Measurements from ENCODE around the gene CYB5RL. TPM values are rescaled to one million over a fixed set of nuclear protein-coding genes. Genes with fewer than 3 reads are reported as not detected.

The CYB5RL gene
- total RNA-seq, 2 donors from 2014 or later: 8.2 to 11.0 TPM

DNA sequence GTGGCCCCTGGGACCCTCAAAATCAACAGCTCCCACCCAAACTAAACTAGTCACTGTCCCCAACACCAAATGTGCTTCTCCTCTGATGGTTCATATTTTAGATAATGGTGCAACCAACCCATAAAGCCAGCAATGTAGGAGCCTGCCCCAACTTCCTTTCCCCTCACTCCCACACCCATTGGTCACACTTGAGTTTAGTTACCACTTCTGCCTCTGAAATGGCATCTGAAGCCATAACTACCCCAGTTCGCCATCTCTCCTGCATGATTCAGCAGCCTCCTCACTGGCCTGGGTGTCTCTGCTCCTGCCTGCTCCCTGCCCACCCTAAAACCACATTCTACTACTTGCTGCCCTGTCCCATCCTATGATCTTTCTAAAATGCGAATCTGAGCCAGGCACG is 43.6 kb downstream of the CYB5RL start:
- Histone ChIP-seq H3K27ac (ENCODE audit: low read depth, low read length) (no peak overlapping the region), H3K27me3 (ENCODE audit: control insufficient read depth, insufficient read depth, low read length, poor library complexity, severe bottlenecking) (no peaks in the 10 kb centered on the region), H3K36me3 (ENCODE audit: control insufficient read depth, insufficient read depth, low read length) (no peaks in the 10 kb centered on the region), H3K4me1 (ENCODE audit: control insufficient read depth, insufficient read depth, low read length) (no peaks in the 10 kb centered on the region), H3K9me3 (ENCODE audit: control insufficient read depth, low read length) (no peaks in the 10 kb centered on the region), H3K9ac (ENCODE audit: extremely low read depth, low read length, poor library complexity, severe bottlenecking) (no peak overlapping the region), H3K4me3 (ENCODE audit: low read length) (no peak overlapping the region)
- no peak for DNase-seq
- no peaks in the 10 kb centered on the region for H3K9me3 Mint-ChIP-seq
- no peak overlapping the region for H3K4me3 Mint-ChIP-seq
- H3K27me3 Mint-ChIP-seq (ENCODE audit: insufficient read depth): peaks cover 2% of the 10 kb centered on the region
- H3K4me1 Mint-ChIP-seq: peaks cover 13% of the 10 kb centered on the region
- WGBS, 2 experiments (ENCODE audit: insufficient coverage in 1 of 2, insufficient read length in 1 of 2): 82 to 93% methylated on average over 3 of the region's 3 CpGs
- no peak overlapping the region for H3K27ac Mint-ChIP-seq
- TF ChIP-seq, protein P1, sequence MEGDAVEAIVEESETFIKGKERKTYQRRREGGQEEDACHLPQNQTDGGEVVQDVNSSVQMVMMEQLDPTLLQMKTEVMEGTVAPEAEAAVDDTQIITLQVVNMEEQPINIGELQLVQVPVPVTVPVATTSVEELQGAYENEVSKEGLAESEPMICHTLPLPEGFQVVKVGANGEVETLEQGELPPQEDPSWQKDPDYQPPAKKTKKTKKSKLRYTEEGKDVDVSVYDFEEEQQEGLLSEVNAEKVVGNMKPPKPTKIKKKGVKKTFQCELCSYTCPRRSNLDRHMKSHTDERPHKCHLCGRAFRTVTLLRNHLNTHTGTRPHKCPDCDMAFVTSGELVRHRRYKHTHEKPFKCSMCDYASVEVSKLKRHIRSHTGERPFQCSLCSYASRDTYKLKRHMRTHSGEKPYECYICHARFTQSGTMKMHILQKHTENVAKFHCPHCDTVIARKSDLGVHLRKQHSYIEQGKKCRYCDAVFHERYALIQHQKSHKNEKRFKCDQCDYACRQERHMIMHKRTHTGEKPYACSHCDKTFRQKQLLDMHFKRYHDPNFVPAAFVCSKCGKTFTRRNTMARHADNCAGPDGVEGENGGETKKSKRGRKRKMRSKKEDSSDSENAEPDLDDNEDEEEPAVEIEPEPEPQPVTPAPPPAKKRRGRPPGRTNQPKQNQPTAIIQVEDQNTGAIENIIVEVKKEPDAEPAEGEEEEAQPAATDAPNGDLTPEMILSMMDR (conservative IDR thresholded peaks at IDR 0.05): no peak
- no peaks in the 10 kb centered on the region for H3K36me3 Mint-ChIP-seq (ENCODE audit: low read depth)

DNA sequence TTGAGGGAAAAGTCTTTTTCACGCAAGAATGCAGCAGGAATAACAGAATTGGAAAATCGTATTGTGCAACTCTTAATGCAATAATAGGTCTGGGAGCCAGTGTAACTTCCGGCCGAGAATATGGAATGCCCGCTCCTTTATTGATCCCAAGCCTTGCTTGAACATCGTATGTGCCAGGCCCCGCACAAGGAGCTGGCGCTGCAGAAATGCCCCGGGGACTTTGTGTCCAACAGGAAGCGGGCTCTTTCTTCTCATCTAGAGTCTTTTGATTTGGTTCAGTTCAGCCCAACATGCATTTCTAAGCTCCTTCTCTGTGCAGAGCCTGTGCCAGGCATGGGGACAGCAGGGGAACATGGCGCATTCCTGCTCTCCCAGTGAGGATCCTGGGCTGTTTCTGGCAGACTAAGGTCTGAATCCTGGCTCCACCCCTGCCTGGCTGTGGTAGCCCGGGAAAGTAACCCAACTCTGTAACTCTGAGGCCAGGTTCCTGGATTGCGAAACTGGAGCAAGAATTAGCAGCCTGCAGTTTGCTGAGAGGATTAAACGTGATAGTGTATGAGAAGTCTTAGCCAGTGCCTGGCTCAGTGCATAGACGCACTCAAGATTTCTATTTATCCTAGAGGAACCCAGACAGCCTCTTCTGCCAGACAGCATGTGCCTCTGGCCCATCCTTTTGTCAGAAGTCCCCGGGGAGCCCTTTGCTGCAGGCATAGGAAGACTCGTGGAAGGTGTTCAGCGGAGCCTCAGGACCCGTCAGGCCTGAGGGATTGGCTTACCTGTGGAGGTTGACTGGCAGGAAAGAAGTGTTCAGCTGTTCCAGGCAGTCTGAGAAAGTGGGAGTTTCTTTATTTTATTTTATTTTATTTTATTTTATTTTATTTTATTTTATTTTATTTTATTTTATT is 46.0 kb downstream of the CYB5RL start:
- H3K9ac ChIP-seq (ENCODE audit: extremely low read depth, low read length, poor library complexity, severe bottlenecking): no peak overlapping the region
- peaks cover 2% of the 10 kb centered on the region for H3K27me3 Mint-ChIP-seq (ENCODE audit: insufficient read depth)
- 81% methylated on average over 17 to 19 of the region's 19 CpGs for WGBS, 2 experiments (ENCODE audit: insufficient coverage in 1 of 2, insufficient read length in 1 of 2)
- H3K36me3 Mint-ChIP-seq (ENCODE audit: low read depth): no peaks in the 10 kb centered on the region
- no peak overlapping the region for H3K27ac ChIP-seq (ENCODE audit: low read depth, low read length)
- H3K4me1 ChIP-seq (ENCODE audit: control insufficient read depth, insufficient read depth, low read length): no peaks in the 10 kb centered on the region
- H3K4me3 ChIP-seq (ENCODE audit: low read length): no peak overlapping the region
- no peak overlapping the region for H3K4me3 Mint-ChIP-seq
- DNase-seq: peak; percentile 86
- H3K4me1 Mint-ChIP-seq: peaks cover 13% of the 10 kb centered on the region
- no peaks in the 10 kb centered on the region for H3K27me3 ChIP-seq (ENCODE audit: control insufficient read depth, insufficient read depth, low read length, poor library complexity, severe bottlenecking)
- no peaks in the 10 kb centered on the region for H3K9me3 Mint-ChIP-seq
- no peaks in the 10 kb centered on the region for H3K36me3 ChIP-seq (ENCODE audit: control insufficient read depth, insufficient read depth, low read length)
- peak overlapping the region; percentile 39 for H3K27ac Mint-ChIP-seq
- no peaks in the 10 kb centered on the region for H3K9me3 ChIP-seq (ENCODE audit: control insufficient read depth, low read length)
- TF ChIP-seq, protein P1 (conservative IDR thresholded peaks at IDR 0.05): no peak

DNA sequence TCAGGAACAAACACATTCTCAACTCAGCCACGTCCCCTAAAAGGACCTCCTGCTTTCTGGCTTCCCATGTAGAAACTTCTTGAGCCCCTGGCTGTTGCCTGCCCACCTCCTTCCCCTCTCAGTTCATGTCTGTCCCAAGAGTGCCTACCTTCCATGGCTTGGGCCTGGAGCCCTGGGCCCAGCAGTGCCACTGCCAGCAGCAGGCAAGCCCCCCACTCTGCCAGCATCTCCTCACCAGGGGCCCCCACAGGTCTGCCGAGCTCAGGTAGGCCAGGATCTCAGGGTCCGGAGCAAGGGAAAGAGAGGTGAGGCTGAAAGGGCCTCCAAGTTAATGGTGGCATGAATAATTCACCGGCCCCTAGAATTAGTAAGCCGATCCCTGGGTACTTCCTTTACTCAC is 47.1 kb downstream of the CYB5RL start, which contains the start of gene CDCP2:
TSS of gene CDCP2 (minus strand) at position 305 of the 400 bp plus-strand sequence. CDS start at position 227, 78 bp downstream.
- peaks cover 2% of the 10 kb centered on the region for H3K27me3 Mint-ChIP-seq (ENCODE audit: insufficient read depth)
- peak within 1 kb of the TSS; percentile 39 for H3K27ac Mint-ChIP-seq
- H3K4me3 Mint-ChIP-seq: no peak within 1 kb of the TSS
- H3K9ac ChIP-seq (ENCODE audit: extremely low read depth, low read length, poor library complexity, severe bottlenecking): no peak within 1 kb of the TSS
- no peak within 1 kb of the TSS for H3K27ac ChIP-seq (ENCODE audit: low read depth, low read length)
- no peak for DNase-seq
- 95 to 98% methylated on average over 5 of the region's 5 CpGs for WGBS, 2 experiments (ENCODE audit: insufficient coverage in 1 of 2, insufficient read length in 1 of 2)
- no peak within 1 kb of the TSS for H3K4me3 ChIP-seq (ENCODE audit: low read length)
- H3K4me1 Mint-ChIP-seq: peaks cover 13% of the 10 kb centered on the region
- no peaks in the 10 kb centered on the region for H3K36me3 ChIP-seq (ENCODE audit: control insufficient read depth, insufficient read depth, low read length)
- TF ChIP-seq, protein P1 (conservative IDR thresholded peaks at IDR 0.05): no peak
- H3K36me3 Mint-ChIP-seq (ENCODE audit: low read depth): no peaks in the 10 kb centered on the region
- no peaks in the 10 kb centered on the region for H3K9me3 Mint-ChIP-seq
- H3K4me1 ChIP-seq (ENCODE audit: control insufficient read depth, insufficient read depth, low read length): no peaks in the 10 kb centered on the region
- H3K27me3 ChIP-seq (ENCODE audit: control insufficient read depth, insufficient read depth, low read length, poor library complexity, severe bottlenecking): no peaks in the 10 kb centered on the region
- H3K9me3 ChIP-seq (ENCODE audit: control insufficient read depth, low read length): no peaks in the 10 kb centered on the region
